GM12878 (cell line): ENCODE measurements around the gene KCNQ1. TPM values are rescaled to one million over a fixed set of nuclear protein-coding genes. Genes with fewer than 3 reads are reported as not detected.

Experiments used
- ETV6 ChIP-seq, 2 experiments: fragments of 450-650 bp in 1 of 2; IDR thresholded peaks in 1 of 2; conservative IDR thresholded peaks in 1 of 2; 2 replicates each; pipeline ENCODE4 v1.6.1; 2014; ENCODE audit warnings: antibody characterized with exemption in 1 of 2, borderline replicate concordance in 1 of 2, low read depth in 1 of 2, mild to moderate bottlenecking in 1 of 2, moderate library complexity in 1 of 2
- JUNB ChIP-seq: IDR thresholded peaks from 2 replicates; pipeline ENCODE4 v1.6.1; 2016; ENCODE audit warnings: antibody characterized with exemption, mild to moderate bottlenecking
- LARP7 ChIP-seq: fragments of 450-650 bp; IDR thresholded peaks from 2 replicates; pipeline ENCODE4 v1.6.1; 2017; ENCODE audit warnings: mild to moderate bottlenecking
- MYB ChIP-seq: fragments of 150-350 bp; IDR thresholded peaks from 2 replicates; pipeline ENCODE4 v1.6.1; 2014; ENCODE audit warnings: mild to moderate bottlenecking, low read depth, low read length, borderline replicate concordance
- NBN ChIP-seq: fragments of 450-650 bp; IDR thresholded peaks from 2 replicates; pipeline ENCODE4 v1.6.1; 2016
- NR2C1 ChIP-seq: fragments of 450-650 bp; IDR thresholded peaks from 2 replicates; pipeline ENCODE4 v1.6.1; 2017; ENCODE audit warnings: antibody characterized with exemption, mild to moderate bottlenecking, moderate library complexity
- NR2F1 ChIP-seq: fragments of 450-650 bp; conservative IDR thresholded peaks from 2 replicates; pipeline ENCODE4 v1.6.1; 2017; ENCODE audit warnings: mild to moderate bottlenecking
- RUNX3 ChIP-seq: IDR thresholded peaks from 2 replicates; pipeline ENCODE4 v1.6.1; 2012; ENCODE audit warnings: low read length, inconsistent platforms
- SUZ12 ChIP-seq: fragments of 200-600 bp; sonication (generic); IDR thresholded peaks from one replicate; pipeline ENCODE4 v1.6.1; 2018; ENCODE audit warnings: antibody characterized with exemption, mild to moderate bottlenecking; ENCODE audit not compliant: unreplicated experiment
- TARDBP ChIP-seq: IDR thresholded peaks from 2 replicates; pipeline ENCODE4 v1.6.1; 2016; ENCODE audit warnings: borderline replicate concordance
- WRNIP1 ChIP-seq: IDR thresholded peaks from 2 replicates; pipeline ENCODE4 v1.6.1; 2011; ENCODE audit warnings: low read depth, low read length, improper control_type of control experiment, borderline replicate concordance
- polyA plus RNA-seq, 11 experiments: library from polyadenylated mRNA; depleted of rRNA in 4 of 11; unstranded in 6 of 11; stranded (reverse) in 5 of 11; fragments of >200 nt; fragmentation: Nextera tagmentation in 4 of 11; fragmentation: Illumina TruSeq in 1 of 11; extraction: Ambion mirVana in 4 of 11; extraction: Trizol in 1 of 11; gene quantifications; 1 replicate in 1 of 11; 2 replicates in 10 of 11; pipeline versions ENCODE4 v1.2.1 to v1.2.3, GENCODE V29; 2011 to 2016; ENCODE audit warnings: inconsistent platforms in 2 of 11, missing spikeins in 2 of 11, low read depth in 1 of 11
- total RNA-seq, 4 experiments: library from RNA; depleted of rRNA in 3 of 4; stranded (reverse); fragments of >200 nt in 3 of 4; fragmentation: Illumina TruSeq in 1 of 4; extraction: Trizol in 1 of 4; gene quantifications; 2 replicates each; pipeline versions ENCODE4 v1.2.1 to v1.2.3, GENCODE V29; 2013 to 2021
- TF ChIP-seq, protein P1 (sequence below): fragments of 450-650 bp; formaldehyde crosslinking; IDR thresholded peaks from 2 replicates; pipeline ENCODE4 v1.4.0; 2020; ENCODE audit warnings: mild to moderate bottlenecking, moderate library complexity
- TF ChIP-seq, protein P2 (sequence below): fragments of 450-650 bp; conservative IDR thresholded peaks from 2 replicates; pipeline ENCODE4 v1.6.1; 2017; ENCODE audit warnings: mild to moderate bottlenecking, moderate library complexity
- TF ChIP-seq, protein P3 (sequence below): fragments of 450-650 bp; IDR thresholded peaks from 2 replicates; pipeline ENCODE4 v1.6.1; 2017; ENCODE audit warnings: low read depth, mild to moderate bottlenecking, moderate library complexity
- TF ChIP-seq, protein P4 (sequence below): fragments of 450-650 bp; IDR thresholded peaks from 2 replicates; pipeline ENCODE4 v1.6.1; 2017; ENCODE audit warnings: mild to moderate bottlenecking, moderate library complexity
- TF ChIP-seq, protein P5 (sequence below): fragments of 450-650 bp; IDR thresholded peaks from 2 replicates; pipeline ENCODE4 v1.6.1; 2017; ENCODE audit warnings: mild to moderate bottlenecking

KCNQ1 gene
- total and polyA plus RNA-seq, 10 of the 15 experiments (the other 5 are each of a cell fraction or from before 2014, with no cell fraction given): 0.03 to 0.15 (median 0.12) TPM; not detected in 7

DNA sequence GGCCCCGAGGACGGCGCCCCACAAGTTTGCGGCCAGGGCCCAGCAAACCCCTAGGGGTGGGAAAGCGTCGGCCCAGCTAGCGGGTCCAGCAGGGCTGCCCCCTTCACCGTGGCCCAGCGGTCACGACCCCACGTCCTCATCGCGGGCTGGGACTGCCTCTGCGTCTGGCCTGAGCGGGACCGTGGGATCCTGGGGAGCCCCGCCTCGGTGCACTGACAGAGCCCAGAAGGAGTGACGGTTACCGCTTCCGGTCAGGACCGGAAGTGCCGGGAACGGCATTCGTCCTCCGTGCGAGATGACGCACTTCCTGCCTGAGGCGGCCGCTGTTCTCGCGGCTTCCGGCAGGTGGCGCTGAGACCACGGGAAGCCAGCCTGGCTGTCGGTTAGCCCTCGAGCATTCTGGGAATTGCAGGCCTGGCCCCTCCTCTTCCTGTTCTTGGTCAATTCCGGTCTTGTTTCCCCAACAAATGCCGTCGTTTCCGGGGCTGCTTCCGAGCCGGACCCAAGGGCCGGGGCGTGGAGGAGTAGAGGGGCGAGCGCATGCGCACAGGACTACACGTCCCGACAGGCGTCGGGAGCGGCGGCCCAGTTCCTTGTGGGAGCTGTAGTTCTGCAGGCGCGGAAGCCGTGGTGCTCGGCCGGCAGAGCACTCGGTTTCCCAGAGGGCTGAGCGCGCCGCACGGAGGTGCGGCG, 44.6 kb upstream of the KCNQ1 start, which contains the start of gene TSSC4 (continued):
- TF ChIP-seq, protein P1, sequence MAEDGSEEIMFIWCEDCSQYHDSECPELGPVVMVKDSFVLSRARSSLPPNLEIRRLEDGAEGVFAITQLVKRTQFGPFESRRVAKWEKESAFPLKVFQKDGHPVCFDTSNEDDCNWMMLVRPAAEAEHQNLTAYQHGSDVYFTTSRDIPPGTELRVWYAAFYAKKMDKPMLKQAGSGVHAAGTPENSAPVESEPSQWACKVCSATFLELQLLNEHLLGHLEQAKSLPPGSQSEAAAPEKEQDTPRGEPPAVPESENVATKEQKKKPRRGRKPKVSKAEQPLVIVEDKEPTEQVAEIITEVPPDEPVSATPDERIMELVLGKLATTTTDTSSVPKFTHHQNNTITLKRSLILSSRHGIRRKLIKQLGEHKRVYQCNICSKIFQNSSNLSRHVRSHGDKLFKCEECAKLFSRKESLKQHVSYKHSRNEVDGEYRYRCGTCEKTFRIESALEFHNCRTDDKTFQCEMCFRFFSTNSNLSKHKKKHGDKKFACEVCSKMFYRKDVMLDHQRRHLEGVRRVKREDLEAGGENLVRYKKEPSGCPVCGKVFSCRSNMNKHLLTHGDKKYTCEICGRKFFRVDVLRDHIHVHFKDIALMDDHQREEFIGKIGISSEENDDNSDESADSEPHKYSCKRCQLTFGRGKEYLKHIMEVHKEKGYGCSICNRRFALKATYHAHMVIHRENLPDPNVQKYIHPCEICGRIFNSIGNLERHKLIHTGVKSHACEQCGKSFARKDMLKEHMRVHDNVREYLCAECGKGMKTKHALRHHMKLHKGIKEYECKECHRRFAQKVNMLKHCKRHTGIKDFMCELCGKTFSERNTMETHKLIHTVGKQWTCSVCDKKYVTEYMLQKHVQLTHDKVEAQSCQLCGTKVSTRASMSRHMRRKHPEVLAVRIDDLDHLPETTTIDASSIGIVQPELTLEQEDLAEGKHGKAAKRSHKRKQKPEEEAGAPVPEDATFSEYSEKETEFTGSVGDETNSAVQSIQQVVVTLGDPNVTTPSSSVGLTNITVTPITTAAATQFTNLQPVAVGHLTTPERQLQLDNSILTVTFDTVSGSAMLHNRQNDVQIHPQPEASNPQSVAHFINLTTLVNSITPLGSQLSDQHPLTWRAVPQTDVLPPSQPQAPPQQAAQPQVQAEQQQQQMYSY (CRISPR knock-in tag): no peak
- TF ChIP-seq, protein P2, sequence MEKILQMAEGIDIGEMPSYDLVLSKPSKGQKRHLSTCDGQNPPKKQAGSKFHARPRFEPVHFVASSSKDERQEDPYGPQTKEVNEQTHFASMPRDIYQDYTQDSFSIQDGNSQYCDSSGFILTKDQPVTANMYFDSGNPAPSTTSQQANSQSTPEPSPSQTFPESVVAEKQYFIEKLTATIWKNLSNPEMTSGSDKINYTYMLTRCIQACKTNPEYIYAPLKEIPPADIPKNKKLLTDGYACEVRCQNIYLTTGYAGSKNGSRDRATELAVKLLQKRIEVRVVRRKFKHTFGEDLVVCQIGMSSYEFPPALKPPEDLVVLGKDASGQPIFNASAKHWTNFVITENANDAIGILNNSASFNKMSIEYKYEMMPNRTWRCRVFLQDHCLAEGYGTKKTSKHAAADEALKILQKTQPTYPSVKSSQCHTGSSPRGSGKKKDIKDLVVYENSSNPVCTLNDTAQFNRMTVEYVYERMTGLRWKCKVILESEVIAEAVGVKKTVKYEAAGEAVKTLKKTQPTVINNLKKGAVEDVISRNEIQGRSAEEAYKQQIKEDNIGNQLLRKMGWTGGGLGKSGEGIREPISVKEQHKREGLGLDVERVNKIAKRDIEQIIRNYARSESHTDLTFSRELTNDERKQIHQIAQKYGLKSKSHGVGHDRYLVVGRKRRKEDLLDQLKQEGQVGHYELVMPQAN: peak; percentile 73
- TF ChIP-seq LARP7: peak; percentile 77
- TF ChIP-seq JUNB: no peak
- TF ChIP-seq MYB: peak; percentile 96
- TF ChIP-seq, protein P3, sequence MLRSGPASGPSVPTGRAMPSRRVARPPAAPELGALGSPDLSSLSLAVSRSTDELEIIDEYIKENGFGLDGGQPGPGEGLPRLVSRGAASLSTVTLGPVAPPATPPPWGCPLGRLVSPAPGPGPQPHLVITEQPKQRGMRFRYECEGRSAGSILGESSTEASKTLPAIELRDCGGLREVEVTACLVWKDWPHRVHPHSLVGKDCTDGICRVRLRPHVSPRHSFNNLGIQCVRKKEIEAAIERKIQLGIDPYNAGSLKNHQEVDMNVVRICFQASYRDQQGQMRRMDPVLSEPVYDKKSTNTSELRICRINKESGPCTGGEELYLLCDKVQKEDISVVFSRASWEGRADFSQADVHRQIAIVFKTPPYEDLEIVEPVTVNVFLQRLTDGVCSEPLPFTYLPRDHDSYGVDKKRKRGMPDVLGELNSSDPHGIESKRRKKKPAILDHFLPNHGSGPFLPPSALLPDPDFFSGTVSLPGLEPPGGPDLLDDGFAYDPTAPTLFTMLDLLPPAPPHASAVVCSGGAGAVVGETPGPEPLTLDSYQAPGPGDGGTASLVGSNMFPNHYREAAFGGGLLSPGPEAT: peak; percentile 48; the same call in 1 of the 2 replicates
- TF ChIP-seq ETV6 (conservative IDR thresholded peaks at IDR 0.05 in 1 of 2, IDR thresholded peaks at IDR 0.05 in 1 of 2; ENCODE audit: borderline replicate concordance in 1 of 2, low read depth in 1 of 2): peak in 1 of 2 experiments; percentile 96; a peak in 2 of 4 replicates
- no peak; the same call in 1 of the 2 replicates for TF ChIP-seq WRNIP1
- peak; percentile 64 for TF ChIP-seq NR2C1
- peak; percentile 96 for TF ChIP-seq NBN
- TF ChIP-seq TARDBP: peak; percentile 94; the same call in 1 of the 2 replicates
- TF ChIP-seq, protein P4, sequence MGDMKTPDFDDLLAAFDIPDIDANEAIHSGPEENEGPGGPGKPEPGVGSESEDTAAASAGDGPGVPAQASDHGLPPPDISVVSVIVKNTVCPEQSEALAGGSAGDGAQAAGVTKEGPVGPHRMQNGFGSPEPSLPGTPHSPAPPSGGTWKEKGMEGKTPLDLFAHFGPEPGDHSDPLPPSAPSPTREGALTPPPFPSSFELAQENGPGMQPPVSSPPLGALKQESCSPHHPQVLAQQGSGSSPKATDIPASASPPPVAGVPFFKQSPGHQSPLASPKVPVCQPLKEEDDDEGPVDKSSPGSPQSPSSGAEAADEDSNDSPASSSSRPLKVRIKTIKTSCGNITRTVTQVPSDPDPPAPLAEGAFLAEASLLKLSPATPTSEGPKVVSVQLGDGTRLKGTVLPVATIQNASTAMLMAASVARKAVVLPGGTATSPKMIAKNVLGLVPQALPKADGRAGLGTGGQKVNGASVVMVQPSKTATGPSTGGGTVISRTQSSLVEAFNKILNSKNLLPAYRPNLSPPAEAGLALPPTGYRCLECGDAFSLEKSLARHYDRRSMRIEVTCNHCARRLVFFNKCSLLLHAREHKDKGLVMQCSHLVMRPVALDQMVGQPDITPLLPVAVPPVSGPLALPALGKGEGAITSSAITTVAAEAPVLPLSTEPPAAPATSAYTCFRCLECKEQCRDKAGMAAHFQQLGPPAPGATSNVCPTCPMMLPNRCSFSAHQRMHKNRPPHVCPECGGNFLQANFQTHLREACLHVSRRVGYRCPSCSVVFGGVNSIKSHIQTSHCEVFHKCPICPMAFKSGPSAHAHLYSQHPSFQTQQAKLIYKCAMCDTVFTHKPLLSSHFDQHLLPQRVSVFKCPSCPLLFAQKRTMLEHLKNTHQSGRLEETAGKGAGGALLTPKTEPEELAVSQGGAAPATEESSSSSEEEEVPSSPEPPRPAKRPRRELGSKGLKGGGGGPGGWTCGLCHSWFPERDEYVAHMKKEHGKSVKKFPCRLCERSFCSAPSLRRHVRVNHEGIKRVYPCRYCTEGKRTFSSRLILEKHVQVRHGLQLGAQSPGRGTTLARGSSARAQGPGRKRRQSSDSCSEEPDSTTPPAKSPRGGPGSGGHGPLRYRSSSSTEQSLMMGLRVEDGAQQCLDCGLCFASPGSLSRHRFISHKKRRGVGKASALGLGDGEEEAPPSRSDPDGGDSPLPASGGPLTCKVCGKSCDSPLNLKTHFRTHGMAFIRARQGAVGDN: no peak; the same call in none of the 2 replicates
- TF ChIP-seq RUNX3: peak; percentile 82
- TF ChIP-seq, protein P5, sequence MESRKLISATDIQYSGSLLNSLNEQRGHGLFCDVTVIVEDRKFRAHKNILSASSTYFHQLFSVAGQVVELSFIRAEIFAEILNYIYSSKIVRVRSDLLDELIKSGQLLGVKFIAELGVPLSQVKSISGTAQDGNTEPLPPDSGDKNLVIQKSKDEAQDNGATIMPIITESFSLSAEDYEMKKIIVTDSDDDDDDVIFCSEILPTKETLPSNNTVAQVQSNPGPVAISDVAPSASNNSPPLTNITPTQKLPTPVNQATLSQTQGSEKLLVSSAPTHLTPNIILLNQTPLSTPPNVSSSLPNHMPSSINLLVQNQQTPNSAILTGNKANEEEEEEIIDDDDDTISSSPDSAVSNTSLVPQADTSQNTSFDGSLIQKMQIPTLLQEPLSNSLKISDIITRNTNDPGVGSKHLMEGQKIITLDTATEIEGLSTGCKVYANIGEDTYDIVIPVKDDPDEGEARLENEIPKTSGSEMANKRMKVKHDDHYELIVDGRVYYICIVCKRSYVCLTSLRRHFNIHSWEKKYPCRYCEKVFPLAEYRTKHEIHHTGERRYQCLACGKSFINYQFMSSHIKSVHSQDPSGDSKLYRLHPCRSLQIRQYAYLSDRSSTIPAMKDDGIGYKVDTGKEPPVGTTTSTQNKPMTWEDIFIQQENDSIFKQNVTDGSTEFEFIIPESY: peak; percentile 70; the same call in 1 of the 2 replicates
- no peak for TF ChIP-seq SUZ12
- TF ChIP-seq NR2F1: peak; percentile 59; the same call in 1 of the 2 replicates
